Liver (tissue), 3 donors: ENCODE results near the gene GPHN.

ENCODE experiments used
- EGR1 ChIP-seq, 2 donors: IDR thresholded peaks; 2 replicates each; pipeline ENCODE4 v1.6.1; 2016 to 2018; ENCODE audit warnings: antibody characterized with exemption in 2 of 2, low read depth in 2 of 2
- FOXA1 ChIP-seq: IDR thresholded peaks from 2 replicates; pipeline ENCODE4 v1.6.1; 2016; ENCODE audit warnings: antibody characterized with exemption
- GABPA ChIP-seq, 2 donors: IDR thresholded peaks in 1 of 2; conservative IDR thresholded peaks in 1 of 2; 2 replicates each; pipeline ENCODE4 v1.6.1; 2016; ENCODE audit warnings: antibody characterized with exemption in 2 of 2, mild to moderate bottlenecking in 1 of 2, moderate library complexity in 1 of 2
- JUND ChIP-seq, 2 donors: IDR thresholded peaks; 2 replicates each; pipeline ENCODE4 v1.6.1; 2016; ENCODE audit warnings: antibody characterized with exemption in 2 of 2
- RAD21 ChIP-seq, 2 donors: IDR thresholded peaks; 2 replicates each; pipeline ENCODE4 v1.6.1; 2016; ENCODE audit warnings: antibody characterized with exemption in 2 of 2, mild to moderate bottlenecking in 2 of 2
- RXRA ChIP-seq, 2 donors: IDR thresholded peaks; 2 replicates each; pipeline ENCODE4 v1.6.1; 2017 to 2018; ENCODE audit warnings: antibody characterized with exemption in 2 of 2, mild to moderate bottlenecking in 1 of 2
- SP1 ChIP-seq: IDR thresholded peaks from 2 replicates; pipeline ENCODE4 v1.6.1; 2018; ENCODE audit warnings: antibody characterized with exemption, mild to moderate bottlenecking
- TAF1 ChIP-seq: conservative IDR thresholded peaks from 2 replicates; pipeline ENCODE4 v1.6.1; 2016; ENCODE audit warnings: antibody characterized with exemption, mild to moderate bottlenecking
- YY1 ChIP-seq: IDR thresholded peaks from 2 replicates; pipeline ENCODE4 v1.6.1; 2016; ENCODE audit warnings: antibody characterized with exemption, mild to moderate bottlenecking
- TF ChIP-seq, protein P1 (sequence below): IDR thresholded peaks from 2 replicates; pipeline ENCODE4 v1.6.1; 2016; ENCODE audit warnings: antibody characterized with exemption
- TF ChIP-seq, protein P2 (sequence below): fragments of 150-350 bp; IDR thresholded peaks from 2 replicates; pipeline ENCODE4 v1.5.1; 2017; ENCODE audit warnings: improper control_type of control experiment, low read depth, low read length; ENCODE audit not compliant: missing input control
- TF ChIP-seq, protein P3 (sequence below): IDR thresholded peaks from 2 replicates; pipeline ENCODE4 v1.6.1; 2016; ENCODE audit warnings: antibody characterized with exemption
- TF ChIP-seq, protein P4 (sequence below): IDR thresholded peaks from 2 replicates; pipeline ENCODE4 v1.6.1; 2016; ENCODE audit warnings: antibody characterized with exemption, mild to moderate bottlenecking
- donor health status: healthy.
- donor health status: healthy.

DNA sequence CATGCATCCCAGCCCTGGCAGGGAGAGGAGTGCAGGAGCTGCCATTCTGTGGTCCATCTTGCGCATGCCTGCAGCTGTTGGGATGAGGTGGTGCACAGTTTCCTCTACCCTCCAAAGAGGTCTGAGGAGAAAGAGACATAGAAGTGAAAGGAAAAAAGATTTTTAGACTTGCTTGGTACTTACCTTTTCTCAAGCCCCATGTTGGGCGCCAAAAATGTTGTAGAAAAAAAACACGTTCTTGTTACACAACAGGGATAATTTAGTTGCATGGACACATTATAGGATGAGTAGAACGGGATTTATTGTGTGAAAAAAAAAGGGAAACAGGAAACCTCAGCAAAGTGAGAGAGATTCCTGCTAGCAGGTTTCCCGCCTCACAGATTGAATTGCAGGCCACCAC lies 436.9 kb downstream of the GPHN start:
- TF ChIP-seq, protein P1, sequence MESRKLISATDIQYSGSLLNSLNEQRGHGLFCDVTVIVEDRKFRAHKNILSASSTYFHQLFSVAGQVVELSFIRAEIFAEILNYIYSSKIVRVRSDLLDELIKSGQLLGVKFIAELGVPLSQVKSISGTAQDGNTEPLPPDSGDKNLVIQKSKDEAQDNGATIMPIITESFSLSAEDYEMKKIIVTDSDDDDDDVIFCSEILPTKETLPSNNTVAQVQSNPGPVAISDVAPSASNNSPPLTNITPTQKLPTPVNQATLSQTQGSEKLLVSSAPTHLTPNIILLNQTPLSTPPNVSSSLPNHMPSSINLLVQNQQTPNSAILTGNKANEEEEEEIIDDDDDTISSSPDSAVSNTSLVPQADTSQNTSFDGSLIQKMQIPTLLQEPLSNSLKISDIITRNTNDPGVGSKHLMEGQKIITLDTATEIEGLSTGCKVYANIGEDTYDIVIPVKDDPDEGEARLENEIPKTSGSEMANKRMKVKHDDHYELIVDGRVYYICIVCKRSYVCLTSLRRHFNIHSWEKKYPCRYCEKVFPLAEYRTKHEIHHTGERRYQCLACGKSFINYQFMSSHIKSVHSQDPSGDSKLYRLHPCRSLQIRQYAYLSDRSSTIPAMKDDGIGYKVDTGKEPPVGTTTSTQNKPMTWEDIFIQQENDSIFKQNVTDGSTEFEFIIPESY: no peak
- TF ChIP-seq, protein P2, sequence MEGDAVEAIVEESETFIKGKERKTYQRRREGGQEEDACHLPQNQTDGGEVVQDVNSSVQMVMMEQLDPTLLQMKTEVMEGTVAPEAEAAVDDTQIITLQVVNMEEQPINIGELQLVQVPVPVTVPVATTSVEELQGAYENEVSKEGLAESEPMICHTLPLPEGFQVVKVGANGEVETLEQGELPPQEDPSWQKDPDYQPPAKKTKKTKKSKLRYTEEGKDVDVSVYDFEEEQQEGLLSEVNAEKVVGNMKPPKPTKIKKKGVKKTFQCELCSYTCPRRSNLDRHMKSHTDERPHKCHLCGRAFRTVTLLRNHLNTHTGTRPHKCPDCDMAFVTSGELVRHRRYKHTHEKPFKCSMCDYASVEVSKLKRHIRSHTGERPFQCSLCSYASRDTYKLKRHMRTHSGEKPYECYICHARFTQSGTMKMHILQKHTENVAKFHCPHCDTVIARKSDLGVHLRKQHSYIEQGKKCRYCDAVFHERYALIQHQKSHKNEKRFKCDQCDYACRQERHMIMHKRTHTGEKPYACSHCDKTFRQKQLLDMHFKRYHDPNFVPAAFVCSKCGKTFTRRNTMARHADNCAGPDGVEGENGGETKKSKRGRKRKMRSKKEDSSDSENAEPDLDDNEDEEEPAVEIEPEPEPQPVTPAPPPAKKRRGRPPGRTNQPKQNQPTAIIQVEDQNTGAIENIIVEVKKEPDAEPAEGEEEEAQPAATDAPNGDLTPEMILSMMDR: no peak
- TF ChIP-seq TAF1 (no peak), JUND (IDR thresholded peaks at IDR 0.05) (no peak), EGR1 (IDR thresholded peaks at IDR 0.05; ENCODE audit: low read depth in 2 of 2) (no peak), FOXA1 (no peak), SP1 (no peak), RAD21 (IDR thresholded peaks at IDR 0.05) (no peak), YY1 (no peak), GABPA (IDR thresholded peaks at IDR 0.05 in 1 of 2, conservative IDR thresholded peaks at IDR 0.05 in 1 of 2) (no peak), RXRA (IDR thresholded peaks at IDR 0.05) (no peak)
- TF ChIP-seq, protein P3, sequence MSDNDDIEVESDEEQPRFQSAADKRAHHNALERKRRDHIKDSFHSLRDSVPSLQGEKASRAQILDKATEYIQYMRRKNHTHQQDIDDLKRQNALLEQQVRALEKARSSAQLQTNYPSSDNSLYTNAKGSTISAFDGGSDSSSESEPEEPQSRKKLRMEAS: no peak
- TF ChIP-seq, protein P4, sequence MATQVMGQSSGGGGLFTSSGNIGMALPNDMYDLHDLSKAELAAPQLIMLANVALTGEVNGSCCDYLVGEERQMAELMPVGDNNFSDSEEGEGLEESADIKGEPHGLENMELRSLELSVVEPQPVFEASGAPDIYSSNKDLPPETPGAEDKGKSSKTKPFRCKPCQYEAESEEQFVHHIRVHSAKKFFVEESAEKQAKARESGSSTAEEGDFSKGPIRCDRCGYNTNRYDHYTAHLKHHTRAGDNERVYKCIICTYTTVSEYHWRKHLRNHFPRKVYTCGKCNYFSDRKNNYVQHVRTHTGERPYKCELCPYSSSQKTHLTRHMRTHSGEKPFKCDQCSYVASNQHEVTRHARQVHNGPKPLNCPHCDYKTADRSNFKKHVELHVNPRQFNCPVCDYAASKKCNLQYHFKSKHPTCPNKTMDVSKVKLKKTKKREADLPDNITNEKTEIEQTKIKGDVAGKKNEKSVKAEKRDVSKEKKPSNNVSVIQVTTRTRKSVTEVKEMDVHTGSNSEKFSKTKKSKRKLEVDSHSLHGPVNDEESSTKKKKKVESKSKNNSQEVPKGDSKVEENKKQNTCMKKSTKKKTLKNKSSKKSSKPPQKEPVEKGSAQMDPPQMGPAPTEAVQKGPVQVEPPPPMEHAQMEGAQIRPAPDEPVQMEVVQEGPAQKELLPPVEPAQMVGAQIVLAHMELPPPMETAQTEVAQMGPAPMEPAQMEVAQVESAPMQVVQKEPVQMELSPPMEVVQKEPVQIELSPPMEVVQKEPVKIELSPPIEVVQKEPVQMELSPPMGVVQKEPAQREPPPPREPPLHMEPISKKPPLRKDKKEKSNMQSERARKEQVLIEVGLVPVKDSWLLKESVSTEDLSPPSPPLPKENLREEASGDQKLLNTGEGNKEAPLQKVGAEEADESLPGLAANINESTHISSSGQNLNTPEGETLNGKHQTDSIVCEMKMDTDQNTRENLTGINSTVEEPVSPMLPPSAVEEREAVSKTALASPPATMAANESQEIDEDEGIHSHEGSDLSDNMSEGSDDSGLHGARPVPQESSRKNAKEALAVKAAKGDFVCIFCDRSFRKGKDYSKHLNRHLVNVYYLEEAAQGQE: no peak
